Neural cell (in vitro differentiated cells): ENCODE measurements around the gene PEAR1. TPM values are rescaled to one million over a fixed set of nuclear protein-coding genes. Genes with fewer than 3 reads are reported as not detected.

ENCODE experiments used
- H2AFZ ChIP-seq: fragments of 200-600, 300-800 bp; sonication (generic), shearing (Covaris generic); 2 replicates; pipeline ENCODE4 v1.6.0; 2014; ENCODE audit warnings: low read depth, mild to moderate bottlenecking, antibody characterized with exemption, low read length, moderate library complexity
- H3F3A ChIP-seq: fragments of 200-600 bp; shearing (Covaris generic); 2 replicates; pipeline ENCODE4 v1.6.1; 2016; ENCODE audit warnings: mild to moderate bottlenecking, moderate library complexity, mixed read lengths, antibody characterized with exemption, low read length; ENCODE audit not compliant: insufficient read depth, poor library complexity, severe bottlenecking
- H3K27ac ChIP-seq: fragments of 200-600, 300-800 bp; sonication (generic), shearing (Covaris generic); 2 replicates; pipeline ENCODE4 v1.5.1; 2014; ENCODE audit warnings: mild to moderate bottlenecking, low read length, moderate library complexity
- H3K27me3 ChIP-seq: fragments of 300-800, 200-600 bp; sonication (generic), shearing (Covaris generic); 2 replicates; pipeline ENCODE4 v1.6.0; 2014; ENCODE audit warnings: mild to moderate bottlenecking, low read depth, low read length, moderate library complexity; ENCODE audit not compliant: insufficient read depth
- H3K36me3 ChIP-seq: fragments of 300-800, 200-600 bp; sonication (generic), shearing (Covaris generic); 2 replicates; pipeline ENCODE4 v1.5.1; 2014; ENCODE audit warnings: mild to moderate bottlenecking, antibody characterized with exemption, low read length, moderate library complexity; ENCODE audit not compliant: insufficient read depth
- H3K4me2 ChIP-seq: fragments of 300-800, 200-600 bp; sonication (generic), shearing (Covaris generic); 2 replicates; pipeline ENCODE4 v1.6.0; 2014; ENCODE audit warnings: mild to moderate bottlenecking, low read length
- H3K4me3 ChIP-seq: fragments of 300-800, 200-600 bp; sonication (generic), shearing (Covaris generic); 2 replicates; pipeline ENCODE4 v1.5.1; 2014; ENCODE audit warnings: mild to moderate bottlenecking, low read length, moderate library complexity
- H3K79me2 ChIP-seq: fragments of 200-600 bp; shearing (Covaris generic); replicated peaks from 2 replicates; pipeline ENCODE4 v1.6.0; 2014; ENCODE audit warnings: mild to moderate bottlenecking, low read length, moderate library complexity; ENCODE audit not compliant: insufficient read depth
- H3K9ac ChIP-seq: fragments of 300-800, 200-600 bp; sonication (generic), shearing (Covaris generic); 2 replicates; pipeline ENCODE4 v1.6.1; 2016; ENCODE audit warnings: mild to moderate bottlenecking, low read length, mixed read lengths
- H3K9me2 ChIP-seq: fragments of 200-600 bp; shearing (Covaris generic); 2 replicates; pipeline ENCODE4 v1.6.1; 2016; ENCODE audit warnings: mild to moderate bottlenecking, low read length, mixed read lengths; ENCODE audit not compliant: insufficient read depth
- H3K9me3 ChIP-seq: fragments of 200-600, 300-800 bp; sonication (generic), shearing (Covaris generic); 2 replicates; pipeline ENCODE4 v1.6.1; 2016; ENCODE audit warnings: mild to moderate bottlenecking, mixed run types, low read length, moderate library complexity, mixed read lengths
- H4K20me1 ChIP-seq: fragments of 200-600 bp; shearing (Covaris generic); 2 replicates; pipeline ENCODE4 v1.6.1; 2016; ENCODE audit warnings: mild to moderate bottlenecking, mixed run types; ENCODE audit not compliant: insufficient read depth
- EP300 ChIP-seq: fragments of 450-650 bp; conservative IDR thresholded peaks from 2 replicates; pipeline ENCODE4 v1.6.1; 2014; ENCODE audit warnings: antibody characterized with exemption, mild to moderate bottlenecking, moderate library complexity; ENCODE audit not compliant: poor library complexity, severe bottlenecking
- EZH2 ChIP-seq: fragments of 200-600, 300-800 bp; shearing (Covaris generic), sonication (generic); IDR thresholded peaks from 2 replicates; pipeline ENCODE4 v1.6.1; 2014; ENCODE audit warnings: antibody characterized with exemption, low read length, borderline replicate concordance, mild to moderate bottlenecking; ENCODE audit not compliant: insufficient read depth, poor library complexity, severe bottlenecking
- MXI1 ChIP-seq: fragments of 450-650 bp; conservative IDR thresholded peaks from 2 replicates; pipeline ENCODE4 v1.6.1; 2014; ENCODE audit warnings: antibody characterized with exemption, mild to moderate bottlenecking; ENCODE audit not compliant: poor library complexity, severe bottlenecking
- POLR2AphosphoS5 ChIP-seq: IDR thresholded peaks from 2 replicates; pipeline ENCODE4 v1.6.1; 2012
- RAD21 ChIP-seq: fragments of 450-650 bp; conservative IDR thresholded peaks from 2 replicates; pipeline ENCODE4 v1.6.1; 2014; ENCODE audit warnings: antibody characterized with exemption, mild to moderate bottlenecking, moderate library complexity
- SMC3 ChIP-seq: fragments of 450-650 bp; conservative IDR thresholded peaks from 2 replicates; pipeline ENCODE4 v1.6.1; 2014; ENCODE audit warnings: antibody characterized with exemption, mild to moderate bottlenecking, moderate library complexity; ENCODE audit not compliant: poor library complexity
- TAF1 ChIP-seq: IDR thresholded peaks from 2 replicates; pipeline ENCODE4 v1.6.1; 2012; ENCODE audit warnings: low read depth
- polyA plus RNA-seq: library from polyadenylated mRNA; depleted of rRNA; stranded (reverse); fragments of >200 nt; gene quantifications from 2 replicates; pipeline ENCODE4 v1.2.3, GENCODE V29; 2014
- TF ChIP-seq, protein P1 (sequence below): IDR thresholded peaks from 2 replicates; pipeline ENCODE4 v1.6.1; 2012; ENCODE audit warnings: borderline replicate concordance
- TF ChIP-seq, protein P2 (sequence below): fragments of 450-650 bp; IDR thresholded peaks from 2 replicates; pipeline ENCODE4 v1.5.1; 2014; ENCODE audit warnings: antibody characterized with exemption, mild to moderate bottlenecking, moderate library complexity; ENCODE audit not compliant: poor library complexity, severe bottlenecking

PEAR1 gene
- polyA plus RNA-seq, 1 donor from 2014 or later, result not detected

DNA sequence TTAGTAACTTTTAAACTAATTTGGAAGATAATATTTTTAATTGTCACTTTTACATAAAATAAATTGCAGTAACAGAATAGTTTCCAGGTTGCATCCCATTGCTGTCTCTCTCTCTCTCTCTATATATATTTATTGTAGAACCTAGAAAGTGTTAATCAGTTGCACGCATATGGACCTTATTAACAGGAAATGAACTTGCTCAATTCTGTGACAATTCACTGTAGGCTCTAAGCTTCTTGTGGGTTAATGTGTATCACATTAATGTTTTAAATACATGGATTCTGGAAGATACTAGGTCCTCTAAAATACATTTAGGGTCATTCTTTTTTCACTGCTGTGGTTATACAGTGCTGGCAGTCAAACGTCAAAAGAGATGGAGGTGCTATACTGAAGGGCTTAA, 60.1 kb downstream of the PEAR1 start:
- no peaks in the 10 kb centered on the region for H3K9me2 ChIP-seq
- H3K79me2 ChIP-seq, result no peaks in the 10 kb centered on the region
- no peak overlapping the region for H2AFZ ChIP-seq
- H3K27ac ChIP-seq, result no peak overlapping the region
- H3K36me3 ChIP-seq, result no peaks in the 10 kb centered on the region
- no peak overlapping the region for H3K4me2 ChIP-seq
- H3K9ac ChIP-seq, result no peak overlapping the region
- no peaks in the 10 kb centered on the region for H3K9me3 ChIP-seq
- H4K20me1 ChIP-seq, result no peaks in the 10 kb centered on the region
- no peaks in the 10 kb centered on the region for H3K27me3 ChIP-seq
- H3K4me3 ChIP-seq, result no peak overlapping the region
- H3F3A ChIP-seq, result no peaks in the 10 kb centered on the region
- no peak for TF ChIP-seq EP300
- TF ChIP-seq POLR2AphosphoS5, result no peak

DNA sequence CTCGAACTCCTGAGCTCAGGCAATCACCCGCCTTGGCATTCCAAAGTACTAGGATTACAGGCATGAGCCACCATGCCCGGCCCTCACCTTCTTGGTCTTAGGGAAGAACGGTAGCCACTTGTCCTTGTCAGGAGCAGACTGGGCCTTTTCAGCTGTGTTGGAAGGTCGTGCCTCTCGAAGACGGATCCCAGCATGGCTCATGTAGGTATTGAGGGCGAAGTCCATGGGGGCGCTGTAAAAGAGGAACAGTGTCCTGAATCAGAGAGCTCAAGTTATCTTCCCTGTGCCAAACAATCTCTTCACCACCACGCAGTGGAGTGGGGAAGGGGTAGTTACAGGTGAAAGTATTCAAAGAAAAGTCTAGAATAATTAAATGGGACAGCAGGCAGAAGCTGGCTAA, 62.8 kb downstream of the PEAR1 start:
- no peak overlapping the region for H3K27ac ChIP-seq
- H3K79me2 ChIP-seq, result no peaks in the 10 kb centered on the region
- no peaks in the 10 kb centered on the region for H3F3A ChIP-seq
- no peak overlapping the region for H3K4me2 ChIP-seq
- H2AFZ ChIP-seq, result no peak overlapping the region
- H3K9me3 ChIP-seq, result no peaks in the 10 kb centered on the region
- no peaks in the 10 kb centered on the region for H3K36me3 ChIP-seq
- H3K9me2 ChIP-seq, result no peaks in the 10 kb centered on the region
- H3K27me3 ChIP-seq, result no peaks in the 10 kb centered on the region
- no peak overlapping the region for H3K9ac ChIP-seq
- TF ChIP-seq POLR2AphosphoS5, result no peak
- no peak for TF ChIP-seq MXI1
- TF ChIP-seq TAF1, result no peak
- TF ChIP-seq, protein P1, sequence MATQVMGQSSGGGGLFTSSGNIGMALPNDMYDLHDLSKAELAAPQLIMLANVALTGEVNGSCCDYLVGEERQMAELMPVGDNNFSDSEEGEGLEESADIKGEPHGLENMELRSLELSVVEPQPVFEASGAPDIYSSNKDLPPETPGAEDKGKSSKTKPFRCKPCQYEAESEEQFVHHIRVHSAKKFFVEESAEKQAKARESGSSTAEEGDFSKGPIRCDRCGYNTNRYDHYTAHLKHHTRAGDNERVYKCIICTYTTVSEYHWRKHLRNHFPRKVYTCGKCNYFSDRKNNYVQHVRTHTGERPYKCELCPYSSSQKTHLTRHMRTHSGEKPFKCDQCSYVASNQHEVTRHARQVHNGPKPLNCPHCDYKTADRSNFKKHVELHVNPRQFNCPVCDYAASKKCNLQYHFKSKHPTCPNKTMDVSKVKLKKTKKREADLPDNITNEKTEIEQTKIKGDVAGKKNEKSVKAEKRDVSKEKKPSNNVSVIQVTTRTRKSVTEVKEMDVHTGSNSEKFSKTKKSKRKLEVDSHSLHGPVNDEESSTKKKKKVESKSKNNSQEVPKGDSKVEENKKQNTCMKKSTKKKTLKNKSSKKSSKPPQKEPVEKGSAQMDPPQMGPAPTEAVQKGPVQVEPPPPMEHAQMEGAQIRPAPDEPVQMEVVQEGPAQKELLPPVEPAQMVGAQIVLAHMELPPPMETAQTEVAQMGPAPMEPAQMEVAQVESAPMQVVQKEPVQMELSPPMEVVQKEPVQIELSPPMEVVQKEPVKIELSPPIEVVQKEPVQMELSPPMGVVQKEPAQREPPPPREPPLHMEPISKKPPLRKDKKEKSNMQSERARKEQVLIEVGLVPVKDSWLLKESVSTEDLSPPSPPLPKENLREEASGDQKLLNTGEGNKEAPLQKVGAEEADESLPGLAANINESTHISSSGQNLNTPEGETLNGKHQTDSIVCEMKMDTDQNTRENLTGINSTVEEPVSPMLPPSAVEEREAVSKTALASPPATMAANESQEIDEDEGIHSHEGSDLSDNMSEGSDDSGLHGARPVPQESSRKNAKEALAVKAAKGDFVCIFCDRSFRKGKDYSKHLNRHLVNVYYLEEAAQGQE, result no peak
- no peak for TF ChIP-seq EP300
- TF ChIP-seq EZH2, result no peak
- TF ChIP-seq, protein P2, sequence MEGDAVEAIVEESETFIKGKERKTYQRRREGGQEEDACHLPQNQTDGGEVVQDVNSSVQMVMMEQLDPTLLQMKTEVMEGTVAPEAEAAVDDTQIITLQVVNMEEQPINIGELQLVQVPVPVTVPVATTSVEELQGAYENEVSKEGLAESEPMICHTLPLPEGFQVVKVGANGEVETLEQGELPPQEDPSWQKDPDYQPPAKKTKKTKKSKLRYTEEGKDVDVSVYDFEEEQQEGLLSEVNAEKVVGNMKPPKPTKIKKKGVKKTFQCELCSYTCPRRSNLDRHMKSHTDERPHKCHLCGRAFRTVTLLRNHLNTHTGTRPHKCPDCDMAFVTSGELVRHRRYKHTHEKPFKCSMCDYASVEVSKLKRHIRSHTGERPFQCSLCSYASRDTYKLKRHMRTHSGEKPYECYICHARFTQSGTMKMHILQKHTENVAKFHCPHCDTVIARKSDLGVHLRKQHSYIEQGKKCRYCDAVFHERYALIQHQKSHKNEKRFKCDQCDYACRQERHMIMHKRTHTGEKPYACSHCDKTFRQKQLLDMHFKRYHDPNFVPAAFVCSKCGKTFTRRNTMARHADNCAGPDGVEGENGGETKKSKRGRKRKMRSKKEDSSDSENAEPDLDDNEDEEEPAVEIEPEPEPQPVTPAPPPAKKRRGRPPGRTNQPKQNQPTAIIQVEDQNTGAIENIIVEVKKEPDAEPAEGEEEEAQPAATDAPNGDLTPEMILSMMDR, result no peak
- no peak for TF ChIP-seq RAD21
- TF ChIP-seq SMC3, result no peak
- no peak overlapping the region for H3K4me3 ChIP-seq
- no peaks in the 10 kb centered on the region for H4K20me1 ChIP-seq

DNA sequence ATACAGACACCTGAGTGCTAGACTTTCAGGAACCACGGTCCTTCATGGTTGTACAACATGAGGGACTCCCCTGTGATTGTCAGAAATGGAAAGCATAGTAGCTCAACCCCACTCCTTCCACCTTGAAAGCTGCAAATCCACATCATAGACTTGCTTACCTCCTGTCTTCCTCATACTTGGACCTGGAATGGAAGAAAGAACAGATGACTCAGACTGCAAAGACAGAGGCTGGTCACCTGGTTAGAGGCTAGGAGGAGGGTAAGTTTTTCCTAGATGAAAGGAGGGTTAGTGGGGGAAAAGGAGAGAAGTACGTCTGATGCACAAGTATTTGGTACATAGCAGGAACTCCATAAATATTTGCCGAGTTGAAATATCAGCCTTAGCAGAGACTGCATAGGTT, 64.1 kb downstream of the PEAR1 start:
- Histone ChIP-seq H3K36me3 (no peaks in the 10 kb centered on the region), H3F3A (no peaks in the 10 kb centered on the region)
- TF ChIP-seq, protein P2, result no peak
- TF ChIP-seq TAF1 (no peak), SMC3 (no peak), POLR2AphosphoS5 (no peak), EZH2 (no peak), MXI1 (no peak), RAD21 (no peak), EP300 (no peak)
- TF ChIP-seq, protein P1, result no peak

More for the DNA sequence above, 64.1 kb downstream of the PEAR1 start:
- Histone ChIP-seq H3K79me2 (no peaks in the 10 kb centered on the region), H3K9ac (no peak overlapping the region), H3K9me3 (no peaks in the 10 kb centered on the region), H2AFZ (no peak overlapping the region), H3K9me2 (no peaks in the 10 kb centered on the region), H3K27me3 (no peaks in the 10 kb centered on the region), H3K4me3 (no peak overlapping the region), H3K27ac (no peak overlapping the region), H3K4me2 (no peak overlapping the region), H4K20me1 (no peaks in the 10 kb centered on the region)
